Smooth muscle cell (in vitro differentiated cells): ENCODE results near the gene MGAT5. TPM values are rescaled to one million over a fixed set of nuclear protein-coding genes. Genes with fewer than 3 reads are reported as not detected.

Experiments used
- DNase-seq: peaks from one replicate; lab custom pipeline; 2025; ENCODE audit not compliant: unreplicated experiment; lab: John Stamatoyannopoulos, UW
- H2AFZ ChIP-seq: fragments of 200-600 bp; sonication (generic); 2 replicates; pipeline ENCODE4 v1.6.0; 2016; ENCODE audit warnings: antibody characterized with exemption, low read depth, mild to moderate bottlenecking
- H3F3A ChIP-seq: fragments of 200-600 bp; sonication (generic); 2 replicates; pipeline ENCODE4 v1.6.0; 2017; ENCODE audit warnings: antibody characterized with exemption, low read depth
- H3K27ac ChIP-seq: fragments of 200-600 bp; sonication (generic); 2 replicates; pipeline ENCODE4 v1.5.1; 2016; ENCODE audit warnings: low read depth, mild to moderate bottlenecking
- H3K27me3 ChIP-seq: fragments of 200-600 bp; sonication (generic); 2 replicates; pipeline ENCODE4 v1.6.1; 2016; ENCODE audit warnings: low read depth, mild to moderate bottlenecking
- H3K36me3 ChIP-seq: fragments of 200-600 bp; sonication (generic); 2 replicates; pipeline ENCODE4 v1.5.1; 2016; ENCODE audit warnings: low read depth
- H3K4me1 ChIP-seq: fragments of 200-600 bp; sonication (generic); 2 replicates; pipeline ENCODE4 v1.5.1; 2016; ENCODE audit warnings: low read depth
- H3K4me2 ChIP-seq: fragments of 200-600 bp; sonication (generic); 2 replicates; pipeline ENCODE4 v1.6.0; 2016; ENCODE audit warnings: mild to moderate bottlenecking
- H3K4me3 ChIP-seq: fragments of 200-600 bp; sonication (generic); 2 replicates; pipeline ENCODE4 v1.5.1; 2016; ENCODE audit warnings: mild to moderate bottlenecking
- H3K79me2 ChIP-seq: fragments of 200-600 bp; sonication (generic); 2 replicates; pipeline ENCODE4 v1.6.0; 2016; ENCODE audit warnings: low read depth, mild to moderate bottlenecking
- H3K9ac ChIP-seq: fragments of 200-600 bp; sonication (generic); 2 replicates; pipeline ENCODE4 v1.6.0; 2016; ENCODE audit warnings: low read depth
- H3K9me3 ChIP-seq: fragments of 200-600 bp; sonication (generic); replicated peaks from 2 replicates; pipeline ENCODE4 v1.5.1; 2016; ENCODE audit warnings: low read depth
- H4K20me1 ChIP-seq: fragments of 200-600 bp; sonication (generic); 2 replicates; pipeline ENCODE4 v1.6.0; 2016; ENCODE audit warnings: low read depth
- WGBS: methylation state at CpG from one replicate; pipeline ENCODE4 v1.1.7; 2016; ENCODE audit warnings: low lambda C conversion rate; 5-methylcytosine and 5-hydroxymethylcytosine counted together
- polyA plus RNA-seq: library from polyadenylated mRNA; unstranded; fragments of >200 nt; fragmentation: Nextera tagmentation; extraction: Ambion mirVana; gene quantifications from 2 replicates; pipeline ENCODE4 v1.2.1, GENCODE V29; 2016
- total RNA-seq: library from RNA; depleted of rRNA; stranded (reverse); fragments of >200 nt; gene quantifications from 2 replicates; pipeline ENCODE4 v1.2.3, GENCODE V29; 2014
- TF ChIP-seq, protein P1 (sequence below): fragments of 200-600 bp; sonication (generic); IDR thresholded peaks from 2 replicates; pipeline ENCODE4 v1.5.1; 2017; ENCODE audit warnings: borderline replicate concordance, mild to moderate bottlenecking, antibody characterized with exemption; ENCODE audit not compliant: insufficient read depth, poor library complexity, severe bottlenecking

Gene MGAT5
- total and polyA plus RNA-seq, 2 experiments from 2014 or later, result 4.5 to 33.8 TPM

DNA sequence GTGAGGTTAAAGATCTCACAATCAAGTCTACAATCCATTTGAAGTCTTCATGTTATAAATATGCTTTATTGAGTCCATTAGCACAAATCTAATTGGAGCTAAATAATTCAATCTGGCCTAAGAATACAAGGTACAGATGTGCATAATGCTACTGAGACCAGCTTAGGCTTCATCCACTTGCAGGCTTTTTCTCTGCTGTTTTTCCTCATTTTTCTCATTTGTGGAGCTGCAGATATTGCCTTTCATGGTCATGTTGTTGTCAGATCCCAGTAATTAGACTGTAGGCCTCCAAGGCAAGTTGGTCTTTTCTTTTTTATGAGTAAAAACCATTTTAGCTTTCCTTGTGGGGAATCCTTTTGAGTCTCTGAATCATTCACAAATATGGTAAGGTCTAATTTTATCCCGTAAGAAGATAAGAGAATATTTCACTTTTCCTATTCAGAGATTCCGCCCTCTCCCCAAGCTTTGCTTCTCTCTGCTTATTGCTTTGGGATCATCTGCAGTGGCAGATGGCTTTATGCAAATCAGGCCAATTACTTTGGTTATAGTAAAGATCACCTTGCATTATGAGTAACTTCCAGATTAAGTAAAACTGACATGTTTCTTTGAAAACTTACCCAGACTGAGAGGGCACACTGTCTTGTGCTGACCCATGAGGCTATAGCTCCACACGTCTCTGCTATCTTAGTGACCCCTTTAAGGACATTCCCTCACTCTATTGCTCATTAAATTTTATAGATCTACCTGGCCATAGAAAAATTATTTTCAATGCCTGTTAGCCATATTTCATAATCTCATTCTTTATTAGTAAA, 80.9 kb downstream of the MGAT5 start:
- WGBS, result 48% methylated on average over 3 of the region's 3 CpGs
- H3K36me3 ChIP-seq, result no peaks in the 10 kb centered on the region
- H3K4me1 ChIP-seq, result no peaks in the 10 kb centered on the region
- H3K9ac ChIP-seq, result no peak overlapping the region
- no peak overlapping the region for H3K4me3 ChIP-seq
- H3K27me3 ChIP-seq, result no peaks in the 10 kb centered on the region
- no peak for DNase-seq
- H3K79me2 ChIP-seq, result no peaks in the 10 kb centered on the region
- H3K4me2 ChIP-seq, result no peak overlapping the region
- TF ChIP-seq, protein P1, sequence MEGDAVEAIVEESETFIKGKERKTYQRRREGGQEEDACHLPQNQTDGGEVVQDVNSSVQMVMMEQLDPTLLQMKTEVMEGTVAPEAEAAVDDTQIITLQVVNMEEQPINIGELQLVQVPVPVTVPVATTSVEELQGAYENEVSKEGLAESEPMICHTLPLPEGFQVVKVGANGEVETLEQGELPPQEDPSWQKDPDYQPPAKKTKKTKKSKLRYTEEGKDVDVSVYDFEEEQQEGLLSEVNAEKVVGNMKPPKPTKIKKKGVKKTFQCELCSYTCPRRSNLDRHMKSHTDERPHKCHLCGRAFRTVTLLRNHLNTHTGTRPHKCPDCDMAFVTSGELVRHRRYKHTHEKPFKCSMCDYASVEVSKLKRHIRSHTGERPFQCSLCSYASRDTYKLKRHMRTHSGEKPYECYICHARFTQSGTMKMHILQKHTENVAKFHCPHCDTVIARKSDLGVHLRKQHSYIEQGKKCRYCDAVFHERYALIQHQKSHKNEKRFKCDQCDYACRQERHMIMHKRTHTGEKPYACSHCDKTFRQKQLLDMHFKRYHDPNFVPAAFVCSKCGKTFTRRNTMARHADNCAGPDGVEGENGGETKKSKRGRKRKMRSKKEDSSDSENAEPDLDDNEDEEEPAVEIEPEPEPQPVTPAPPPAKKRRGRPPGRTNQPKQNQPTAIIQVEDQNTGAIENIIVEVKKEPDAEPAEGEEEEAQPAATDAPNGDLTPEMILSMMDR, result no peak
- H4K20me1 ChIP-seq, result no peaks in the 10 kb centered on the region
- H3F3A ChIP-seq, result no peaks in the 10 kb centered on the region
- no peak overlapping the region for H2AFZ ChIP-seq
- no peaks in the 10 kb centered on the region for H3K9me3 ChIP-seq
- no peak overlapping the region for H3K27ac ChIP-seq

DNA sequence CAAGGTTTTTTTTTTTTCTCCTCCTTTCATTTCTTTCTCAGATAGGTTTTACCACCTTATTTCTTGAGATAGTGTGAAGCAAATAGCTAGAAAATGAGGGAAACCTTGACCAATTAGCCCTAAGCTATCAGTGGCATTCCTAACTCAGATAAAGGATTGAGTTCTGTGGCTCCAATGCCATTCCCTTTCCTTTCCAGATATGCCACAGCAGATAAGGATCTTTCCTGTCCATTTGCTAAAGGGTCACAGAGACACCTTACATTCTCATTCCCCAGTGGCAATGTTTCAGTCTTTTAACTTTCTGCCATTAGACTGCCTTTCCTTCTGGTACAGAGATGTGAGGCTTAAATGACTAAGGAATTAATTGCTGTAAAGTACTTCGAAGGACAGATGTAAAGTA, 81.7 kb downstream of the MGAT5 start:
- Histone ChIP-seq H2AFZ (no peak overlapping the region), H3K9ac (no peak overlapping the region), H3K4me2 (no peak overlapping the region), H3K9me3 (no peaks in the 10 kb centered on the region), H3K36me3 (no peaks in the 10 kb centered on the region), H3K4me3 (no peak overlapping the region), H3K27me3 (no peaks in the 10 kb centered on the region), H3F3A (no peaks in the 10 kb centered on the region), H3K4me1 (no peaks in the 10 kb centered on the region), H3K27ac (no peak overlapping the region), H3K79me2 (no peaks in the 10 kb centered on the region), H4K20me1 (no peaks in the 10 kb centered on the region)
- TF ChIP-seq, protein P1, result no peak
- WGBS, result 46% methylated on average over 1 of the region's 1 CpG
- DNase-seq, result no peak

DNA sequence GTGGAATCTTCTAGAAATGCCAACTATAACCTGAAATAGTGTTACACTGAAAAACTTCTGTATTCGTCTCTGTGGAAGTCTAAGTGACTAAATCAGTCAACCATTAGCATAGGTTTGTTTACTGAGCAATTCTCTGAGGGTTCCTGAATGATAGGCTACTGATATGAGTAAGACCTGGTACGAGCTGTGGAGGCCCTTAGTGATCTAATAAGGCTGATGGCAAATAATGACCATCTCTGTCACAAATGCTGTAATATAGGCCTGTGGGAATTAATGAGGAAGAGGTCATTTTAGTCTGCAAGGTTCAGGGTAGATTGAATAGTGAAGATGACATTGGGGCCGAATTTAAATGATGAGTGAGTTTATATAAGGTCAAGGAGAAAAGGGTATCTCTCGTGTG, 82.5 kb downstream of the MGAT5 start:
- WGBS, result 66% methylated on average over 4 of the region's 4 CpGs
- no peak for DNase-seq

More for the DNA sequence above, 82.5 kb downstream of the MGAT5 start:
- no peaks in the 10 kb centered on the region for H3K36me3 ChIP-seq
- H3K79me2 ChIP-seq, result no peaks in the 10 kb centered on the region
- no peaks in the 10 kb centered on the region for H4K20me1 ChIP-seq
- H3K9me3 ChIP-seq, result no peaks in the 10 kb centered on the region
- no peaks in the 10 kb centered on the region for H3K27me3 ChIP-seq
- TF ChIP-seq, protein P1, result no peak
- no peak overlapping the region for H3K27ac ChIP-seq
- H3K4me2 ChIP-seq, result no peak overlapping the region
- no peak overlapping the region for H3K4me3 ChIP-seq
- H2AFZ ChIP-seq, result no peak overlapping the region
- H3F3A ChIP-seq, result no peaks in the 10 kb centered on the region
- H3K9ac ChIP-seq, result no peak overlapping the region
- no peaks in the 10 kb centered on the region for H3K4me1 ChIP-seq
